Measurements from ENCODE around the gene HIVEP3. TPM values are rescaled to one million over a fixed set of nuclear protein-coding genes. Genes with fewer than 3 reads are reported as not detected.

HIVEP3 gene
- total RNA-seq, 1 experiment from 2014 or later: 0.55 TPM

DNA sequence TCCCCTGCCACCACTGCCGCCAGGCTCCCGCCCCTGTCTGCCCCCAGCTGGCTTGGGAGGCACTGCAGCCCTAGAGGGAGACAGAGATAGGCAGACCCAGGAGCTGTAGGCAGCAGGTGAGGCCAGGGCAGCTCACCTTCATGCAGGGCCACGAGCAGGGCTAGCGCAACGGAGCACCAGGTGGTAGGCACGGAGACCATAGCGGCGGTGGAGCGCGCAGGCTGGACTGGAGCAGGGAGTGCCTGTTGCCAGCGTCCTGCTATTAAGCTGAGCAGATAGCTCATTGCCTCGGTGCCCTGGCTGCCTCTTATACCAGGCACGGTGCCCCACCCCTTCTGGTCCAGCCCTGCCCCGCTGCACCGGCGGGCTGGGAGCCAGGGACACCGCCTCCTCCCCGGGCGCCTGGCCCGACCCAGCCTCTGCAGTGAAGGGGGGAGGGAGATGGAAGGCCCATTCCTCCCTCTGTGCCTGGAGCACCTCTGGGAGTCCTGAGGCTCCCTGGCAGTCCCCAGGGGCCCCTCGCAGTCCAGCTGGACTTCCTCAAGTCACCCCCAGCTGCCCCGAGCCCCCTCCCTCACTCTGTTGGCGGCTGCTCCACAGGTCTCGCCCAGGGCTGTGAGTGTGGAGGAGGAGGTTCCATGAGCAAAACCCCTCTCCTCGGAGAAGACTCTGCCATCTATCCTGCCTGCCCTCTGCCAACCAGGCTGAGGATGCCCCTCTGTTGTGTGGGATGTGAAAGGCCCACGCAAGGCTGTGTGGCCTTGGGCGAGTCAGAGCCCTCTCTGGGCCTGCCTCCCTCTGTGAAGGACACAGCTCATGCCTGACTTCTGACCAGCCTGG is 434.1 kb downstream of the HIVEP3 start, which contains the start of gene EDN2 (continued):
- TF ChIP-seq, protein P1, sequence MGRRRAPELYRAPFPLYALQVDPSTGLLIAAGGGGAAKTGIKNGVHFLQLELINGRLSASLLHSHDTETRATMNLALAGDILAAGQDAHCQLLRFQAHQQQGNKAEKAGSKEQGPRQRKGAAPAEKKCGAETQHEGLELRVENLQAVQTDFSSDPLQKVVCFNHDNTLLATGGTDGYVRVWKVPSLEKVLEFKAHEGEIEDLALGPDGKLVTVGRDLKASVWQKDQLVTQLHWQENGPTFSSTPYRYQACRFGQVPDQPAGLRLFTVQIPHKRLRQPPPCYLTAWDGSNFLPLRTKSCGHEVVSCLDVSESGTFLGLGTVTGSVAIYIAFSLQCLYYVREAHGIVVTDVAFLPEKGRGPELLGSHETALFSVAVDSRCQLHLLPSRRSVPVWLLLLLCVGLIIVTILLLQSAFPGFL (CRISPR knock-in tag; IDR thresholded peaks at IDR 0.05; ENCODE audit: borderline replicate concordance): no peak
- TF ChIP-seq AFF4 (CRISPR knock-in tag; IDR thresholded peaks at IDR 0.05; ENCODE audit: borderline replicate concordance) (no peak), EMX1 (CRISPR knock-in tag; IDR thresholded peaks at IDR 0.05) (no peak)

- DNase-seq (ENCODE audit: low spot score) (no peak), ATAC-seq (no peak)
- peaks cover 10% of the 10 kb centered on the region; the same call in 1 of the 2 replicates for H3K27me3 Mint-ChIP-seq (ENCODE audit: low read depth)
- no peak for TF ChIP-seq NR1H2 (CRISPR knock-in tag; IDR thresholded peaks at IDR 0.05)
- TF ChIP-seq ZNF317 (CRISPR knock-in tag; IDR thresholded peaks at IDR 0.05; ENCODE audit: borderline replicate concordance, low read depth): no peak
- TF ChIP-seq MXD4 (CRISPR knock-in tag; IDR thresholded peaks at IDR 0.05; ENCODE audit: borderline replicate concordance): no peak
- TF ChIP-seq STAT6 (CRISPR knock-in tag; conservative IDR thresholded peaks at IDR 0.05; ENCODE audit: low read depth): no peak
- TF ChIP-seq SP1 (CRISPR knock-in tag; conservative IDR thresholded peaks at IDR 0.05): no peak
- TF ChIP-seq AR (CRISPR knock-in tag; IDR thresholded peaks at IDR 0.05): no peak
- H3K4me3 Mint-ChIP-seq: no peak overlapping the region
- CTCF ChIA-PET: interaction anchor here (0.6 to 7.9 kb wide), 24 partner anchors 8 to 328 kb away, joined by 3 to 84 read pairs (median 4); no protein-coding TSS in a partner anchor
- POLR2A ChIA-PET: no interaction called here
- H3K36me3 Mint-ChIP-seq: no peaks in the 10 kb centered on the region
- no peaks in the 10 kb centered on the region for H3K9me3 Mint-ChIP-seq
- no peak overlapping the region for H3K27ac Mint-ChIP-seq
- peaks cover 44% of the 10 kb centered on the region for H3K4me1 Mint-ChIP-seq
Measured at GRCh38 chr1:41483960-41484401, 434.7 kb downstream of the HIVEP3 start.

Measured in WTC11 (cell line).